B cell (primary cell): Measurements from ENCODE around the gene REN.

Experiments used
- EZH2 ChIP-seq: IDR thresholded peaks from 2 replicates; pipeline ENCODE4 v1.6.1; 2012; ENCODE audit warnings: borderline replicate concordance, low read depth, mild to moderate bottlenecking, moderate library complexity, low read length; ENCODE audit not compliant: insufficient read depth, poor library complexity, severe bottlenecking
- TF ChIP-seq, protein P1 (sequence below): fragments of 200-600 bp; IDR thresholded peaks from one replicate; pipeline ENCODE4 v1.8.0; 2022; ENCODE audit warnings: antibody characterized with exemption, mild to moderate bottlenecking

DNA sequence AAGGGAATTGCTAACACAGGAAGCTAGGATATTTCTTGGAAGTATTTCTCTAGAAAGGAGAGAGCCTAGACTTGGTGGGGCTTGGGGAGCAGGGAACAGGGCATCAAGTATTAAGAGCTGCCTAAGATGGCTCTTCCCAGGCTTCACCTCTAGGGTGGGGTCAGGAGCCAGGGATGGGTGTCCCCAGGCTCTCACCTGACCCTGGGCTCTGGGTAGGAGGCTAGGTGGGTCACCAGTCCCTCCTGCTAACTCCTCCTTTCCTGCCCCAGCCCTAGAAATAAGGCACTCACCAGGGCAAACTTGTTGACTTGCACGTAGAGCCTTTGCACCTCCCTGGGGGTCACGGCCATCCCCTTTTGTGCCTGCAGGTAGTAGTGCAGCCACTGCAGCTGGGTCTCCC is 29.3 kb downstream of the REN start:
- TF ChIP-seq, protein P1, sequence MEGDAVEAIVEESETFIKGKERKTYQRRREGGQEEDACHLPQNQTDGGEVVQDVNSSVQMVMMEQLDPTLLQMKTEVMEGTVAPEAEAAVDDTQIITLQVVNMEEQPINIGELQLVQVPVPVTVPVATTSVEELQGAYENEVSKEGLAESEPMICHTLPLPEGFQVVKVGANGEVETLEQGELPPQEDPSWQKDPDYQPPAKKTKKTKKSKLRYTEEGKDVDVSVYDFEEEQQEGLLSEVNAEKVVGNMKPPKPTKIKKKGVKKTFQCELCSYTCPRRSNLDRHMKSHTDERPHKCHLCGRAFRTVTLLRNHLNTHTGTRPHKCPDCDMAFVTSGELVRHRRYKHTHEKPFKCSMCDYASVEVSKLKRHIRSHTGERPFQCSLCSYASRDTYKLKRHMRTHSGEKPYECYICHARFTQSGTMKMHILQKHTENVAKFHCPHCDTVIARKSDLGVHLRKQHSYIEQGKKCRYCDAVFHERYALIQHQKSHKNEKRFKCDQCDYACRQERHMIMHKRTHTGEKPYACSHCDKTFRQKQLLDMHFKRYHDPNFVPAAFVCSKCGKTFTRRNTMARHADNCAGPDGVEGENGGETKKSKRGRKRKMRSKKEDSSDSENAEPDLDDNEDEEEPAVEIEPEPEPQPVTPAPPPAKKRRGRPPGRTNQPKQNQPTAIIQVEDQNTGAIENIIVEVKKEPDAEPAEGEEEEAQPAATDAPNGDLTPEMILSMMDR = no peak
- TF ChIP-seq EZH2 = no peak
